HepG2 (cell line): Measurements from ENCODE around the gene SKIDA1. TPM values are rescaled to one million over a fixed set of nuclear protein-coding genes. Genes with fewer than 3 reads are reported as not detected.

Experiments
- DBP ChIP-seq: sonication (generic); formaldehyde crosslinking; IDR thresholded peaks from 2 replicates; pipeline ENCODE4 v1.4.0; 2020; ENCODE audit warnings: missing genetic modification reagents; ENCODE audit errors: not compliant biosample characterization
- FOXA3 ChIP-seq: IDR thresholded peaks from 2 replicates; pipeline ENCODE4 v1.6.1; 2016; ENCODE audit warnings: missing genetic modification reagents, missing compliant biosample characterization
- GPBP1L1 ChIP-seq: sonication (generic); formaldehyde crosslinking; IDR thresholded peaks from 2 replicates; pipeline ENCODE4 v1.5.0; 2020; ENCODE audit warnings: mild to moderate bottlenecking, missing genetic modification reagents
- HIC2 ChIP-seq: sonication (generic); formaldehyde crosslinking; IDR thresholded peaks from 2 replicates; pipeline ENCODE4 v1.9.0; 2022; ENCODE audit warnings: low read depth, missing genetic modification reagents
- HMGA1 ChIP-seq: sonication (generic); formaldehyde crosslinking; conservative IDR thresholded peaks from 2 replicates; pipeline ENCODE4 v1.4.0; 2020; ENCODE audit warnings: missing genetic modification reagents
- PHF8 ChIP-seq: sonication (generic); formaldehyde crosslinking; IDR thresholded peaks from 2 replicates; pipeline ENCODE4 v1.5.0; 2020; ENCODE audit warnings: missing genetic modification reagents
- RARA ChIP-seq: IDR thresholded peaks from 2 replicates; pipeline ENCODE4 v1.6.1; 2016; ENCODE audit warnings: missing genetic modification reagents, missing compliant biosample characterization
- RERE ChIP-seq: IDR thresholded peaks from 2 replicates; pipeline ENCODE4 v1.6.1; 2016; ENCODE audit warnings: low read depth, missing genetic modification reagents, missing compliant biosample characterization
- STAT5B ChIP-seq: sonication (generic); formaldehyde crosslinking; IDR thresholded peaks from 2 replicates; pipeline ENCODE4 v1.4.0; 2020; ENCODE audit warnings: missing genetic modification reagents
- TEAD3 ChIP-seq: optimal IDR thresholded peaks from 2 replicates; pipeline ENCODE3; 2016; ENCODE audit warnings: borderline replicate concordance
- USF2 ChIP-seq, 2 experiments: sonication (generic) in 1 of 2; formaldehyde crosslinking in 1 of 2; IDR thresholded peaks; 2 replicates each; pipeline versions ENCODE4 v1.5.1 to v1.6.1; 2011 to 2020; ENCODE audit warnings: borderline replicate concordance in 1 of 2, low read depth in 1 of 2, low read length in 1 of 2, mild to moderate bottlenecking in 1 of 2, missing genetic modification reagents in 1 of 2, moderate library complexity in 1 of 2
- ZBTB46 ChIP-seq: sonication (generic); formaldehyde crosslinking; IDR thresholded peaks from 2 replicates; pipeline ENCODE4 v1.4.0; 2020; ENCODE audit warnings: mild to moderate bottlenecking, missing genetic modification reagents, borderline replicate concordance
- ZFP41 ChIP-seq: sonication (generic); formaldehyde crosslinking; IDR thresholded peaks from 2 replicates; pipeline ENCODE4 v1.4.0; 2020; ENCODE audit warnings: mild to moderate bottlenecking, missing genetic modification reagents, borderline replicate concordance
- ZNF674 ChIP-seq: sonication (generic); formaldehyde crosslinking; IDR thresholded peaks from 2 replicates; pipeline ENCODE4 v1.5.0; 2020; ENCODE audit warnings: low read depth, mild to moderate bottlenecking, missing genetic modification reagents
- polyA plus RNA-seq, 8 experiments: library from polyadenylated mRNA; depleted of rRNA in 3 of 8; stranded (reverse) in 7 of 8; unstranded in 1 of 8; fragments of >200 nt; fragmentation: Illumina TruSeq in 4 of 8; extraction: Trizol in 4 of 8; gene quantifications; 2 replicates each; pipeline versions ENCODE4 v1.2.1 to v1.2.3, GENCODE V29; 2011 to 2016; ENCODE audit warnings: low read depth in 4 of 8, missing spikeins in 1 of 8, mixed read lengths in 1 of 8; ENCODE audit not compliant: insufficient read depth in 1 of 8
- total RNA-seq, 5 experiments: library from RNA; depleted of rRNA; stranded (reverse); fragments of >200 nt; fragmentation: Illumina TruSeq; extraction: Trizol; gene quantifications; 2 replicates each; pipeline ENCODE4 v1.2.3, GENCODE V29; 2016; ENCODE audit warnings: low read depth in 1 of 5

Gene SKIDA1
- total and polyA plus RNA-seq, 2 of the 13 experiments (the other 11 are each of a cell fraction or from before 2014, with no cell fraction given), result 0.73 to 1.5 TPM

- TF ChIP-seq USF2 (IDR thresholded peaks at IDR 0.05; ENCODE audit: low read depth, low read length), result no peak
- TF ChIP-seq USF2 (CRISPR knock-in tag; IDR thresholded peaks at IDR 0.05; ENCODE audit: borderline replicate concordance), result no peak
- no peak for TF ChIP-seq ZNF674 (CRISPR knock-in tag)
- TF ChIP-seq HIC2 (CRISPR knock-in tag), result no peak
- TF ChIP-seq HMGA1 (CRISPR knock-in tag), result no peak
- no peak for TF ChIP-seq GPBP1L1 (CRISPR knock-in tag)
- TF ChIP-seq TEAD3 (CRISPR knock-in tag), result peak; percentile 60
- no peak for TF ChIP-seq ZFP41
- TF ChIP-seq ZBTB46 (CRISPR knock-in tag), result no peak
- TF ChIP-seq STAT5B (CRISPR knock-in tag), result no peak
- peak; percentile 5; the same call in 1 of the 2 replicates for TF ChIP-seq FOXA3 (CRISPR knock-in tag)
- no peak for TF ChIP-seq RERE
- no peak; the same call in 1 of the 2 replicates for TF ChIP-seq RARA (CRISPR knock-in tag)
- TF ChIP-seq DBP, result no peak
- peak; percentile 85 for TF ChIP-seq PHF8 (CRISPR knock-in tag)
These were observed 31.1 kb downstream of the SKIDA1 start (continued) for GRCh38 chr10:21494191-21495001.
